Uterus (tissue), 4 donors: ENCODE results near the gene CASTOR1. TPM values are rescaled to one million over a fixed set of nuclear protein-coding genes. Genes with fewer than 3 reads are reported as not detected.

ENCODE experiments used
- DNase-seq, 2 donors: peaks; one replicate each; pipeline ENCODE4 v3.0.0-alpha.2; 2019 to 2020
- H3K27ac ChIP-seq, 2 donors: fragments of 200-600 bp; sonication (generic); 1 replicate in 1 of 2; 2 replicates in 1 of 2; pipeline ENCODE4 v1.5.1; 2016 to 2018
- H3K27me3 ChIP-seq, 2 donors: fragments of 200-600 bp; sonication (generic); one replicate each; pipeline ENCODE4 v1.5.1; 2018 to 2019; ENCODE audit warnings: control low read depth in 1 of 2
- H3K36me3 ChIP-seq, 2 donors: fragments of 200-600 bp; sonication (generic); one replicate each; pipeline ENCODE4 v1.5.1; 2019; ENCODE audit warnings: control low read depth in 1 of 2
- H3K4me1 ChIP-seq, 2 donors: fragments of 200-600 bp; sonication (generic); one replicate each; pipeline ENCODE4 v1.5.1; 2018 to 2019; ENCODE audit warnings: control low read depth in 1 of 2
- H3K4me3 ChIP-seq, 2 donors: fragments of 200-600 bp; sonication (generic); 1 replicate in 1 of 2; 2 replicates in 1 of 2; pipeline ENCODE4 v1.5.1; 2018 to 2019; ENCODE audit warnings: mild to moderate bottlenecking in 1 of 2
- H3K9me3 ChIP-seq, 2 donors: fragments of 200-600 bp; sonication (generic); one replicate each; pipeline ENCODE4 v1.5.1; 2019; ENCODE audit warnings: control low read depth in 1 of 2
- CTCF ChIP-seq, 4 experiments: fragments of 200-600 bp in 2 of 4; fragments of 450-650 bp in 2 of 4; sonication (generic) in 2 of 4; IDR thresholded peaks; one replicate each; pipeline ENCODE4 v1.5.1; 2016 to 2019; ENCODE audit warnings: antibody characterized with exemption in 4 of 4, mild to moderate bottlenecking in 2 of 4, moderate library complexity in 1 of 4
- POLR2A ChIP-seq, 2 donors: fragments of 450-650 bp; IDR thresholded peaks; one replicate each; pipeline ENCODE4 v1.6.1; 2016; ENCODE audit warnings: antibody characterized with exemption in 2 of 2, mild to moderate bottlenecking in 1 of 2, moderate library complexity in 1 of 2
- intact Hi-C: fragments of 100-400 bp; cut with DNase I; formaldehyde crosslinking; loops from one replicate; pipeline ENCODE4 v1.15.1; 2023; ENCODE audit warnings: low total_unique reads
- total RNA-seq, 4 donors: library from RNA; depleted of rRNA in 3 of 4; stranded (reverse); fragments of >200 nt in 3 of 4; gene quantifications; one replicate each; pipeline versions ENCODE4 v1.1.0 to v1.2.4, GENCODE V29; 2014 to 2023
- donor health status: DM: yes; HTN: yes; CAD: no.

CASTOR1 gene
- total RNA-seq, 4 donors from 2014 or later, result 15.8 to 67.1 (median 27.7) TPM

- Histone ChIP-seq H3K4me1 (peaks cover 0 to 5% of the 10 kb centered on the region in 2 donors), H3K9me3 (no peaks in the 10 kb centered on the region), H3K27ac (no peak overlapping the region), H3K36me3 (no peaks in the 10 kb centered on the region), H3K27me3 (no peaks in the 10 kb centered on the region), H3K4me3 (no peak overlapping the region)
- DNase-seq, result no peak
- intact Hi-C loops, result no loop called here
- TF ChIP-seq CTCF (IDR thresholded peaks at IDR 0.05) (no peak), POLR2A (IDR thresholded peaks at IDR 0.05) (no peak)
Observed at GRCh38 chr22:30267382-30268302, 21.7 kb downstream of the CASTOR1 start.

GRCh38 chr22:30266445-30267381 is 22.6 kb downstream of the CASTOR1 start, which contains the start of gene OSM:
Gene OSM, minus strand, starts transcription at chr22:30266851. Its CDS starts 52 bp downstream, at chr22:30266799.
- TF ChIP-seq POLR2A (IDR thresholded peaks at IDR 0.05), result no peak
- no peak for TF ChIP-seq CTCF (IDR thresholded peaks at IDR 0.05)
- no peaks in the 10 kb centered on the region for H3K9me3 ChIP-seq
- H3K4me3 ChIP-seq, result no peak within 1 kb of the TSS
- intact Hi-C loops, result no loop called here
- peak within 1 kb of the TSS in 1 of 2 donors; percentile 37 for H3K27ac ChIP-seq
- no peaks in the 10 kb centered on the region for H3K36me3 ChIP-seq
- H3K4me1 ChIP-seq, result peaks cover 0 to 5% of the 10 kb centered on the region in 2 donors
- DNase-seq, result no peak
- no peaks in the 10 kb centered on the region for H3K27me3 ChIP-seq

- H3K4me1 ChIP-seq, result peaks cover 0 to 5% of the 10 kb centered on the region in 2 donors
- H3K27ac ChIP-seq, result no peak overlapping the region
- no peaks in the 10 kb centered on the region for H3K36me3 ChIP-seq
- intact Hi-C loops, result no loop called here
- no peak overlapping the region for H3K4me3 ChIP-seq
- no peak for TF ChIP-seq POLR2A (IDR thresholded peaks at IDR 0.05)
- TF ChIP-seq CTCF (IDR thresholded peaks at IDR 0.05), result no peak
- no peaks in the 10 kb centered on the region for H3K27me3 ChIP-seq
- no peak for DNase-seq
- no peaks in the 10 kb centered on the region for H3K9me3 ChIP-seq
Observed at GRCh38 chr22:30265823-30266444, 23.4 kb downstream of the CASTOR1 start.

- Histone ChIP-seq H3K36me3 (no peaks in the 10 kb centered on the region), H3K9me3 (no peaks in the 10 kb centered on the region), H3K4me1 (peaks cover 0 to 5% of the 10 kb centered on the region in 2 donors), H3K27ac (no peak overlapping the region), H3K4me3 (no peak overlapping the region), H3K27me3 (no peaks in the 10 kb centered on the region)
- no peak for DNase-seq
- intact Hi-C loops, result no loop called here
- TF ChIP-seq POLR2A (IDR thresholded peaks at IDR 0.05) (no peak), CTCF (IDR thresholded peaks at IDR 0.05) (no peak)
Observed at GRCh38 chr22:30265131-30265720, 24.1 kb downstream of the CASTOR1 start.
